Stimulated activated memory B cell treated with anti-CD40 and anti-IgM and Interleukin-4, amounts not matched to agents 10 μg/mL and 1 μg/mL and 100 μg/mL, for 72 hours (primary cell): ENCODE data around the gene SEMA4A.
"Not testable (repeated sequence)": the region's sequence is repeated elsewhere in the genome, so short reads cannot be mapped to it uniquely, and the experiment has no call there.

Source experiments
- ATAC-seq: fragments of 150-1000 bp; cut with Tn5 transposase; 2 replicates; pipeline ENCODE4 v1.10.0; 2021
- H3K27ac Mint-ChIP-seq: one replicate; pipeline ENCODE4 v1.8.0; 2022; ENCODE audit warnings: mild to moderate bottlenecking, mixed read lengths
- H3K27me3 Mint-ChIP-seq: one replicate; pipeline ENCODE4 v1.8.0; 2022; ENCODE audit warnings: mixed read lengths
- H3K36me3 Mint-ChIP-seq: one replicate; pipeline ENCODE4 v1.8.0; 2022; ENCODE audit warnings: mixed read lengths
- H3K4me1 Mint-ChIP-seq: one replicate; pipeline ENCODE4 v1.8.0; 2022; ENCODE audit warnings: mixed read lengths
- H3K4me3 Mint-ChIP-seq: one replicate; pipeline ENCODE4 v1.8.0; 2022; ENCODE audit warnings: mild to moderate bottlenecking, moderate library complexity, mixed read lengths
- H3K9me3 Mint-ChIP-seq: one replicate; pipeline ENCODE4 v1.8.0; 2022; ENCODE audit warnings: mixed read lengths

The SEMA4A gene

GRCh38 chr1:156160000-156160742 is 6.8 kb downstream of the SEMA4A start:
- peaks cover 51% of the 10 kb centered on the region for H3K36me3 Mint-ChIP-seq
- H3K27ac Mint-ChIP-seq, result no peak overlapping the region
- ATAC-seq, result no peak
- no peaks in the 10 kb centered on the region for H3K9me3 Mint-ChIP-seq
- peaks cover 69% of the 10 kb centered on the region for H3K4me1 Mint-ChIP-seq
- peaks cover 64% of the 10 kb centered on the region for H3K27me3 Mint-ChIP-seq
- no peak overlapping the region for H3K4me3 Mint-ChIP-seq

- Mint-ChIP-seq H3K27me3 (peaks cover 62% of the 10 kb centered on the region), H3K9me3 (no peaks in the 10 kb centered on the region), H3K4me1 (peaks cover 69% of the 10 kb centered on the region), H3K4me3 (peak overlapping the region; percentile 29), H3K36me3 (peaks cover 57% of the 10 kb centered on the region), H3K27ac (no peak overlapping the region)
- ATAC-seq, result no peak
Observed at GRCh38 chr1:156160743-156161171, 7.4 kb downstream of the SEMA4A start.

GRCh38 chr1:156162430-156163037 is 9.1 kb downstream of the SEMA4A start:
- peaks cover 62% of the 10 kb centered on the region for H3K36me3 Mint-ChIP-seq
- no peak for ATAC-seq
- H3K27me3 Mint-ChIP-seq, result peaks cover 49% of the 10 kb centered on the region
- H3K4me3 Mint-ChIP-seq, result no peak overlapping the region
- no peaks in the 10 kb centered on the region for H3K9me3 Mint-ChIP-seq
- peaks cover 61% of the 10 kb centered on the region for H3K4me1 Mint-ChIP-seq
- H3K27ac Mint-ChIP-seq, result no peak overlapping the region

GRCh38 chr1:156163712-156164111 is 10.3 kb downstream of the SEMA4A start:
- Mint-ChIP-seq H3K4me1 (peaks cover 55% of the 10 kb centered on the region), H3K27ac (no peak overlapping the region), H3K36me3 (peaks cover 59% of the 10 kb centered on the region), H3K9me3 (no peaks in the 10 kb centered on the region), H3K27me3 (peaks cover 49% of the 10 kb centered on the region), H3K4me3 (no peak overlapping the region)
- ATAC-seq, result no peak

- Mint-ChIP-seq H3K27me3 (peaks cover 49% of the 10 kb centered on the region), H3K4me3 (no peak overlapping the region), H3K9me3 (no peaks in the 10 kb centered on the region), H3K4me1 (peaks cover 49% of the 10 kb centered on the region), H3K36me3 (peaks cover 60% of the 10 kb centered on the region), H3K27ac (no peak overlapping the region)
- no peak for ATAC-seq
Observed at GRCh38 chr1:156164125-156164831, 10.9 kb downstream of the SEMA4A start.

GRCh38 chr1:156165083-156165482 is 11.7 kb downstream of the SEMA4A start:
- Mint-ChIP-seq H3K27ac (peak overlapping the region; percentile 77), H3K4me1 (peaks cover 41% of the 10 kb centered on the region), H3K27me3 (peaks cover 44% of the 10 kb centered on the region)

GRCh38 chr1:156167536-156167935 is 14.2 kb downstream of the SEMA4A start:
- Mint-ChIP-seq H3K4me3 (no peak overlapping the region), H3K36me3 (peaks cover 45% of the 10 kb centered on the region), H3K27ac (no peak overlapping the region), H3K9me3 (no peaks in the 10 kb centered on the region), H3K4me1 (peaks cover 26% of the 10 kb centered on the region), H3K27me3 (peaks cover 29% of the 10 kb centered on the region)
- no peak for ATAC-seq

More at GRCh38 chr1:156165083-156165482, 11.7 kb downstream of the SEMA4A start:
- H3K4me3 Mint-ChIP-seq, result no peak overlapping the region
- peaks cover 53% of the 10 kb centered on the region for H3K36me3 Mint-ChIP-seq
- H3K9me3 Mint-ChIP-seq, result no peaks in the 10 kb centered on the region
- ATAC-seq, result peak; percentile 57

- no peak overlapping the region for H3K4me3 Mint-ChIP-seq
- H3K27me3 Mint-ChIP-seq, result peaks cover 47% of the 10 kb centered on the region
- peaks cover 46% of the 10 kb centered on the region for H3K36me3 Mint-ChIP-seq
- no peaks in the 10 kb centered on the region for H3K9me3 Mint-ChIP-seq
- no peak overlapping the region for H3K27ac Mint-ChIP-seq
- ATAC-seq, result no peak
- H3K4me1 Mint-ChIP-seq, result peaks cover 7% of the 10 kb centered on the region
Observed at GRCh38 chr1:156172696-156173470, 19.5 kb downstream of the SEMA4A start.

GRCh38 chr1:156176610-156177210 is 23.3 kb downstream of the SEMA4A start:
- no peaks in the 10 kb centered on the region for H3K9me3 Mint-ChIP-seq
- no peak overlapping the region for H3K4me3 Mint-ChIP-seq
- peaks cover 30% of the 10 kb centered on the region for H3K27me3 Mint-ChIP-seq
- peaks cover 9% of the 10 kb centered on the region for H3K4me1 Mint-ChIP-seq
- H3K36me3 Mint-ChIP-seq, result peaks cover 41% of the 10 kb centered on the region
- H3K27ac Mint-ChIP-seq, result no peak overlapping the region
- ATAC-seq, result no peak

- H3K9me3 Mint-ChIP-seq, result no peaks in the 10 kb centered on the region
- peaks cover 39% of the 10 kb centered on the region for H3K36me3 Mint-ChIP-seq
- H3K27me3 Mint-ChIP-seq, result peaks cover 21% of the 10 kb centered on the region
- ATAC-seq, result peak; percentile 69
- no peak overlapping the region for H3K4me3 Mint-ChIP-seq
- peaks cover 9% of the 10 kb centered on the region for H3K4me1 Mint-ChIP-seq
- H3K27ac Mint-ChIP-seq, result peak overlapping the region; percentile 0
Observed at GRCh38 chr1:156177919-156178654, 24.7 kb downstream of the SEMA4A start.

- Mint-ChIP-seq H3K27ac (no peak overlapping the region), H3K36me3 (peaks cover 20% of the 10 kb centered on the region)
Observed at GRCh38 chr1:156180471-156180870, 27.1 kb downstream of the SEMA4A start.

GRCh38 chr1:156181391-156181924 is 28.1 kb downstream of the SEMA4A start:
- not testable (repeated sequence) for H3K4me3 Mint-ChIP-seq, H3K4me1 Mint-ChIP-seq, H3K9me3 Mint-ChIP-seq, ATAC-seq, H3K27ac Mint-ChIP-seq
- Mint-ChIP-seq H3K27me3 (peaks cover 17% of the 10 kb centered on the region), H3K36me3 (peaks cover 14% of the 10 kb centered on the region)

More at GRCh38 chr1:156180471-156180870, 27.1 kb downstream of the SEMA4A start:
- Mint-ChIP-seq H3K27me3 (peaks cover 17% of the 10 kb centered on the region), H3K4me3 (no peak overlapping the region), H3K9me3 (no peaks in the 10 kb centered on the region), H3K4me1 (peaks cover 9% of the 10 kb centered on the region)
- ATAC-seq, result no peak

GRCh38 chr1:156182010-156182779 is 28.8 kb downstream of the SEMA4A start:
- not testable (repeated sequence) for H3K4me3 Mint-ChIP-seq, H3K9me3 Mint-ChIP-seq, H3K4me1 Mint-ChIP-seq, ATAC-seq, H3K27ac Mint-ChIP-seq
- Mint-ChIP-seq H3K36me3 (peaks cover 11% of the 10 kb centered on the region), H3K27me3 (peaks cover 17% of the 10 kb centered on the region)
